Endothelial cell (in vitro differentiated cells): ENCODE data around the gene STARD13. TPM values are rescaled to one million over a fixed set of nuclear protein-coding genes. Genes with fewer than 3 reads are reported as not detected.

Experiments
- DNase-seq: peaks from one replicate; pipeline ENCODE4 v3.0.0; 2021; ENCODE audit warnings: low spot score
- H3K27ac Mint-ChIP-seq: one replicate; pipeline ENCODE4 v1.8.0; 2021; ENCODE audit warnings: mixed read lengths, inconsistent platforms; ENCODE audit not compliant: unreplicated experiment
- H3K27me3 Mint-ChIP-seq: one replicate; pipeline ENCODE4 v1.8.0; 2021; ENCODE audit warnings: mild to moderate bottlenecking, moderate library complexity, mixed read lengths, inconsistent platforms; ENCODE audit not compliant: unreplicated experiment
- H3K36me3 Mint-ChIP-seq: one replicate; pipeline ENCODE4 v1.8.0; 2021; ENCODE audit warnings: mild to moderate bottlenecking, low read depth, mixed read lengths, inconsistent platforms; ENCODE audit not compliant: unreplicated experiment
- H3K4me1 Mint-ChIP-seq: one replicate; pipeline ENCODE4 v1.8.0; 2021; ENCODE audit warnings: mild to moderate bottlenecking, mixed read lengths, inconsistent platforms; ENCODE audit not compliant: unreplicated experiment
- H3K4me3 Mint-ChIP-seq: one replicate; pipeline ENCODE4 v1.8.0; 2021; ENCODE audit warnings: mild to moderate bottlenecking, mixed read lengths, inconsistent platforms; ENCODE audit not compliant: unreplicated experiment
- H3K9me3 Mint-ChIP-seq: one replicate; pipeline ENCODE4 v1.8.0; 2021; ENCODE audit warnings: mixed read lengths, inconsistent platforms; ENCODE audit not compliant: unreplicated experiment
- CTCF ChIP-seq: fragments of 200-600 bp; sonication (generic); IDR thresholded peaks from one replicate; pipeline ENCODE4 v1.5.0; 2021; ENCODE audit warnings: antibody characterized with exemption; ENCODE audit not compliant: unreplicated experiment
- total RNA-seq: library from RNA; stranded (reverse); fragmentation: NEBNext Ultra II Directional; extraction: Animal tissue kit (Norgen Biotek cat#: 25700); gene quantifications from one replicate; pipeline ENCODE4 v1.2.1, GENCODE V29; 2021; ENCODE audit not compliant: unreplicated experiment

Gene STARD13
- total RNA-seq, 1 donor from 2014 or later = 63.8 TPM

DNA sequence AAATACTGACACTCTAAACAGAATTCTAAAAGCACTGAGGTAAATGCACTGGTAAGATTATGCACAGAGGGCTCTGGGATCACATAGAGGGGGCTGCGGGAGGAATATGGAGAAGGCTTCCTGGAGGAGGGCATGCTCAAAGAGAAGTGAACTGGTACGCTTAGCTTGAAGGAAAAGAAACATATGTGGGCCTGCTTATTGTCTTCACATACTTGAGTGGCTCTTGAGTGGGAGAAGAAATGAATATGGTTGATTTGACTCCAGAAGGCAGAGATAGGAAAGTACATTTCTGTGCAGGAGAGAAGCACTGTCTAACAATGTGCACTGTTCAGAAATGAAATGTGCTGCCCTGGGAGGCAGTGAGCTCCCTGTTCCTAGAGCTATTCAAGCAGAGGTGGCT is 178.2 kb downstream of the STARD13 start:
- Mint-ChIP-seq H3K27me3 (peaks cover 4% of the 10 kb centered on the region), H3K36me3 (peaks cover 68% of the 10 kb centered on the region), H3K4me1 (peaks cover 2% of the 10 kb centered on the region), H3K9me3 (no peaks in the 10 kb centered on the region), H3K4me3 (no peak overlapping the region), H3K27ac (no peak overlapping the region)
- DNase-seq = no peak
- TF ChIP-seq CTCF = no peak

- no peak for TF ChIP-seq CTCF
- peak overlapping the region; percentile 21 for H3K4me3 Mint-ChIP-seq
- H3K27ac Mint-ChIP-seq = no peak overlapping the region
- H3K36me3 Mint-ChIP-seq = peaks cover 63% of the 10 kb centered on the region
- H3K9me3 Mint-ChIP-seq = no peaks in the 10 kb centered on the region
- no peak for DNase-seq
- H3K4me1 Mint-ChIP-seq = peaks cover 2% of the 10 kb centered on the region
- peaks cover 4% of the 10 kb centered on the region for H3K27me3 Mint-ChIP-seq
Measured at GRCh38 chr13:33106656-33107360, 178.7 kb downstream of the STARD13 start.

DNA sequence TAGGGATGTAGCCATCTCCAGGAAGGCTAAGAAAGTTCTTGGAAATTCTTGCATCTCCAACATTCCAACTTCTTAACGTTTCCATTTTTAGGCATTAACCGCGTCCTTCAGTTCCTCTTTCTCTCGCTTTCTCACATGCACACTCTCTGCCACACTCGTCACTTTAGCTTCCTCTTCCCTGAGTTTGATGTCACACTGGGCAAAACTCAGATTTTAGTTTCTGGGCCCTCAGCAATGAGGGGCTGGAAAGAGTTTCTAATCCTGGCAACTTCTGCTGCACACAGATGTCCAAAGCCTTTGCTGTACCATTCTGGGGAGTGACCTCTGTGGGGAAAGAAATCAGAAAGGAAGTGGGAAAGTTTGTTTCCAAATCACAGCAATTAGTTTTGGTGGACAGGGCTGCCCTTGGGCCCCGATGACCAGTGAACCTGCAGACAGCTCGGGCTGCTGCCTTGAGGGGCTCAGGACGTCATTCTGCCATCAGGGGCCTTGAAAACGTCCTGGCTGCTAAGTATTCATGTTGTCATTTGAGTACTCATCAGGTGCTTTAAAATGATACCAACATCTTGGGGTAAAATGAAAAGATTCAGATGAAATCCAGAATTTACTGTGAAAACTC is 180.1 kb downstream of the STARD13 start:
- H3K4me1 Mint-ChIP-seq = no peaks in the 10 kb centered on the region
- no peak for DNase-seq
- no peaks in the 10 kb centered on the region for H3K9me3 Mint-ChIP-seq
- H3K4me3 Mint-ChIP-seq = peak overlapping the region; percentile 81
- H3K36me3 Mint-ChIP-seq = peaks cover 53% of the 10 kb centered on the region
- no peak for TF ChIP-seq CTCF
- H3K27me3 Mint-ChIP-seq = peaks cover 4% of the 10 kb centered on the region
- H3K27ac Mint-ChIP-seq = no peak overlapping the region

DNA sequence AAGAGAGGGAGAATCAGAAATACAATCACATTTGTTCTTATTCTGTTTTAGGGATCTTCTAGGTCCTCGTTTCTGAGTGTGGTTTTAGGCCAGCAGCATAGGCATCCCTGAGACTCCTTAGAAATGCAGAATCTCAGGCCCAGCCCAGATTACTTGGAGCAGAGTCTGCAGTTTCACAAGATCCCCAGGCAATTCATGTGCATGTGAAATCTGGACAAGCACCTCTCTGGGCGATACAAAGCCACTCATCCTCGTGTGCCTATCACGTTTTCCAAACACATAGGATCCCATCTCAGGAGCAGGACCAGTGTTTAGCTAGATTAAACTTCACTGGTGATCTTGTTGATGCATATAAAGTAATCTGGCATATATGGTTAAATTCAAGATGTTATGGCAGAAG is 182.1 kb downstream of the STARD13 start:
- no peak for TF ChIP-seq CTCF
- Mint-ChIP-seq H3K9me3 (no peaks in the 10 kb centered on the region), H3K4me3 (no peak overlapping the region), H3K27ac (no peak overlapping the region), H3K36me3 (peaks cover 41% of the 10 kb centered on the region), H3K4me1 (no peaks in the 10 kb centered on the region), H3K27me3 (peaks cover 4% of the 10 kb centered on the region)
- DNase-seq = no peak

DNA sequence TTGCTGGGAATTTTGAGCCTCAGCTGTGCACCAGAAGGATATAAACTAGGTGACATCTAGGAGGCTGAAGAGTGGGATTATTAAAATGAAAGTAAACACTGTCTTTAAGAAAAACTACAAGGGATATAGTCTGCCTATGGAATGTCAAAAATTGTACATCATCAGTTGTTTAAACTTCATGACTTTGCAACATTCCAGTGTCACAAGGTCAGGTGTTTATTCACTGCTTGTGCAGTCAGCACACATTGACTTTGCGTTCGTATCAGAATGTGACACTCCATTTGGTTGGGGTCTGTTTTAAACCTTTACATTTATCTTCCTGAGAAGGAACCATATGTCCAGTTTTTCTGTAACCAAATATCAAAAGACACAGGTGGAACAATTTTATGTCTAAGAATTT is 183.7 kb downstream of the STARD13 start:
- Mint-ChIP-seq H3K27me3 (peaks cover 4% of the 10 kb centered on the region), H3K4me3 (no peak overlapping the region), H3K36me3 (peaks cover 25% of the 10 kb centered on the region), H3K9me3 (no peaks in the 10 kb centered on the region), H3K27ac (no peak overlapping the region), H3K4me1 (no peaks in the 10 kb centered on the region)
- DNase-seq = no peak
- TF ChIP-seq CTCF = no peak
